SH-SY5Y (cell line): Measurements from ENCODE around the gene DLG2.

ENCODE experiments used
- GATA2 ChIP-seq: IDR thresholded peaks from 2 replicates; pipeline ENCODE4 v1.6.1; 2011; ENCODE audit warnings: mild to moderate bottlenecking, low read depth, low read length
- GATA3 ChIP-seq: IDR thresholded peaks from 2 replicates; pipeline ENCODE4 v1.6.1; 2011; ENCODE audit warnings: low read depth, mild to moderate bottlenecking, low read length, moderate library complexity

Gene DLG2

DNA sequence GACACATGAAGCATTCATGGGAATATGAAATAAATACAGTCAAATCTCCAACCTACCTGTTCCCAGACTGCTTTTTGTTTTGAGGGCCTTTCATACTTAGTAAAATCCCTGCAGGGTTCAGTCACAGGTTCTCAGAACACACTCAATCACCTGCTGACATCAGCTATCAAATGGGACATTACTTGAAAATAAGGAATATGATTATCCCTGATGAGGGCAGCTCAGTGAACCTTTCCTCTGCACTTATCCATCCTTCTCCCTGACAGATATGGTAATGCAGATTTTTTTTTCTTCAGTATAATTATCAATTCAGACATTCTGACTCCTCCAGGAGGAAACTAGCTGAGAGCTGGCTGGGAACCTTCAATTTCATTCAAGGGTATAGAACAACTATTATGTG is 1213.6 kb downstream of the DLG2 start:
- TF ChIP-seq GATA2 (no peak), GATA3 (no peak)

DNA sequence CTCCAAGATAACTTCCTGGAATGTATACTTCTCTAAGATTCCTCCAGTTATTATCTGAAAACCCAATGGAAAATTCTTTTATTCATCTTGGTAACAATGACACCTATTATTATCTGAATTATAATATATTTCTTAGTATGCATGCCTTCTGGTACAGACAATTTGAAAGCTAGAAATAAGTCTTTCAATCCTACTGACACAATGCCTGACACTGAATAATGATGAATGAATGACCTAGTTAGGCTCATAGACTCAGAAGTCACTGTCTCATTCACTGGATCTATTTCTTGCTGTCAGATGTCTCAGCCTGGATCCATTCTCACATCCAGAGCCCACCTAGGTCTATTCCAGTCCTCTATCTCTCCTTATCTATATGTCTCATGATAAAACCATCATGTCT is 1214.3 kb downstream of the DLG2 start:
- TF ChIP-seq GATA2 (no peak), GATA3 (no peak)

DNA sequence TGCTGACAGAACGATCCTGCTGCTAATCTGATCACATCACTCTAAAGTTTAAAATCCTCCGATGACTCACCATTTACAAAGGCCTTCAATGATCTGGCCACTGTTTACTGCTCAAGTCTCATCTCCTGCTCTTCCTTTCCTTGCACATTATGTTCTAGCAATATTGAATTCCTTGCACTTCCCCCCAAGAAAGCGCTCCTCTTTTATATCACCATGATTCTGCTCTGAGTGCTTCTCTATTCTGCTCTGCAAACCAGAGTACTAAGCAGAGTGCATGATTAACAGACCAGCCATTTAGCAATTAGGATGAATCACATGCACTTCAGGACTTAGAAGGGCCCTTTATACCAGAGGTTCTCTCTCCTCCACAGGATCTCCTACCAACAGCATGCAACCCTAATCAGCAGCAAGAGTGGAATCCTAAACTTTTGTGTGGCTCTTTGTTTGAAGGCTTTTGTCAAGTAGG is 1218.2 kb downstream of the DLG2 start:
- TF ChIP-seq GATA3, result no peak
- TF ChIP-seq GATA2, result no peak

DNA sequence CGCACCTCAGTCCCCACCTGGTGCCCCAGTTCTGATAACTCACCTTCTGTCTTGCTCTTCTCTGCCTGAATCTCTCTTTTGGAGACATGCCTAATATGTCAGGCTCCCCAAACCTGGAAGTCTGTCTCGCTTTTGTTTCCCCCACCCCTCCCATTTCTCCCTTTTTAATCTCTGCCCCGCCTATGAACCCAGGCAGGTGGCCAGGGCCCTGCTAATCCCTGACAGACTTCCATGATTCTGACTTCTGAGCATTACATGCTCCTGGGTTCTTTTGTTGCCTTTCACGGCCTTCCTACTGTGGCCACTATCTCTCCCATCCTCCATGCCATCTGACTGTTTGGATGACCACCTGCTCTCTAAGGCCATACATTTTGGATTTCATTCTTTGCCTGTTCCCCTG is 1220.1 kb downstream of the DLG2 start:
- no peak for TF ChIP-seq GATA2
- no peak for TF ChIP-seq GATA3

DNA sequence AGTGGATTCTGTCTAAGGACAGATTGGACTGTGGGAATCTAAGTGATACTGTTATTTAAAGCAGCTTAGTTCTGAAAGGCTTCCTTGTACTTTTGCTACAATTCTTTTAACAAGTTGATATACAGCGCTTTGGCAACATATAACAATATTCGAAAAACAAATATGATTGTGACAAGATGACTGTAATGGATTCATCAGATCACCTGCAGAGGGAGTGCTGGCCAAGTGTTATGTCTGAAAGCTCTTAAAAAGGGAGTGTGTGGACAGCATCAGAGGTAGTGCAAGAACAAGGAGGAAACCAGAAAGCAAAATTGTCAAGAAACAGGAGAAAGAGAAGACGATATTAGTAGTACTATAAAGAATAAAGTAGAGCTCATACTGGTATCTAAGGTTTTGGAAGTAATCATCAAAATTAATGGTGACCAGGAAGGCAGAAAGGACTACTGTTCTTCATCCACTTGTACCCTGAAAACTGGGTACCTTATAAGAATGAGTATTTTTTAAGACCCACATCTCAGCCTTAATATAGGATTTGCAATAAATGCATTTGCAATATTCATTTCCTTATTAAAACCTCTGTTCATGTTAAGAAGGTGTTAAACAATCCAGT is 1229.0 kb downstream of the DLG2 start:
- TF ChIP-seq GATA2, result no peak

DNA sequence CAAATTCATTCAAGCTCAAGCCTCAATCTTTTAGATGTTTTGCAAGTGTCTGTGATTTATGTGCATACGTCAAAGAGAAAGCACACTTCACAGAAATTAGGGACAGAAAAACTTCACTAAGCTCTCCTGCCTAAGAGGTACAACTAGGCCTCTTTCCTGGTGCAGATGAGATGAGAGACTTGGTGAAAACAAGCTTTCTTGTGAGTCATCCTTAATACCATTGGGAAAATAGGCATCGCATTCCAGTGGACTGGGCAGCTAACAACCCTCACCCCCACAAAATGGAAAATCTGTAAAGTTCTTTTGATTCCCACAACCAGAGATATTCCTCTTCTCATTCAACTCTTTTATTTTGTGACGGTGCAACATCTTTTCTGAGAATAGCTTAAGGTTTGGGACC is 1230.6 kb downstream of the DLG2 start:
- TF ChIP-seq GATA3 (no peak), GATA2 (no peak)

DNA sequence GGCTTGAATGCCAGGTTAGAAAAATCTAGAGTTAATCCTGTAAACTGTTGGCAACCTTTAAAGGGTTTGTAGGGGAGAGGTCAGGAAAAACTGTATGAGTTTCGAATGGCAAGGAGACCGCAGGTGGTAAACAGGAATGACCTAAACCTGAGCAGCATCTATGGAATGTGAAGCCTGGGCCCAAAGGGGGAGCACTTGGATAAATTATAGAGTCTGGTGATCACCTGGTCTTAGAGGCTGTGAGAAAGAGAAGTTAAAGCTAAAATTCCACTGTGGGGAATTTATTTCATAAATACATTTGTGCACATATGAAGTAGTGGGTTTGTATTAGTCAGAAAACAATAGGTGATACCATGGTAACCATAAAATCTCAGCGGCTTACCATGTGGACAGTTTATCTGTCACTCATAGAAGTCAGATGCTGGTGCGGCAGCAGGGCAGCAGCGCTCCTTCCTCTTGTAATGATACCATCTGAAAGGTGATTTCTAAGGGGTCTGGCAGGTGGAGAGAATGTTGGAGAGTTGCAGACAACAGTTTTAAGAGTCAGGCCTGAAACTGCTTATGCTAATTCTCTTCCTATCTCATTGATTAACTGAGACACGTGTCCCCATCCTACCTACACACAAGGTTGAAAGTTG is 1236.6 kb downstream of the DLG2 start:
- TF ChIP-seq GATA2, result no peak
- TF ChIP-seq GATA3, result no peak

DNA sequence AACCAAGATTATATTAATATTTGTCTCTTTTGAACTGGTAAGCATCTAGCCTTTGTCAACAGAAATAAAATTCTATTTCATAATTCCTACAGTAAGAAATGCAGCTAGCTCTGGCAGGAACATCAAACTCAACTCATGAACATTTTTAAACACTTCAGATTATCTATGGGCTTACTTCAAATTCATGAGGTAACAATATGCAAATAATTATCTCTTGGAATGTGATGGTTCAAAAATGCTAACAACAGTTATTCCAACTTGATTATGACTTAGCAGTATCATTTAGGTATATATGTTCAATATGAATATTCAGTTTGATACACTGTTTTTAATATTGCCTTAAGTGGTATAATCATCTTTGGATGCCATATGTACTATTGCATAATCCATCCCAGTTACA is 1237.4 kb downstream of the DLG2 start:
- no peak for TF ChIP-seq GATA2
- no peak for TF ChIP-seq GATA3

DNA sequence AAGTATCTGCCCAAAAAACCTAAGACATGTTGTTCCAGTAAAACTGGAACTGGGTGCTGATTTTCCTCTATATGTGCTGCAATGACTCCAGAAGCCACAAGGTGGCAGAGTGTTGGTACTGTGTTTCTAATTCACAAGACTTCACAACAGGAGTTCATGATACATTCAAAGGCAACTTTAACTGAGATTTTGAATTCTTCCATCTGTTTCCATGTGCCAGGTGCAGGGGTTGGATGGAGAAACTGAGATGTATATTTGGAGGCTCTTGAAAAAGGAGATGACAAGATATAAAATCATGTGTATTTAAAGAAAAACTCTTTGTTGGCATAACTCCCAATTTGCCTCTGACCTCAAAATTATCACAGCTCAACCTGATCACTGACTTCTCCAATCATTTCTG is 1242.4 kb downstream of the DLG2 start:
- no peak for TF ChIP-seq GATA2
- no peak for TF ChIP-seq GATA3

DNA sequence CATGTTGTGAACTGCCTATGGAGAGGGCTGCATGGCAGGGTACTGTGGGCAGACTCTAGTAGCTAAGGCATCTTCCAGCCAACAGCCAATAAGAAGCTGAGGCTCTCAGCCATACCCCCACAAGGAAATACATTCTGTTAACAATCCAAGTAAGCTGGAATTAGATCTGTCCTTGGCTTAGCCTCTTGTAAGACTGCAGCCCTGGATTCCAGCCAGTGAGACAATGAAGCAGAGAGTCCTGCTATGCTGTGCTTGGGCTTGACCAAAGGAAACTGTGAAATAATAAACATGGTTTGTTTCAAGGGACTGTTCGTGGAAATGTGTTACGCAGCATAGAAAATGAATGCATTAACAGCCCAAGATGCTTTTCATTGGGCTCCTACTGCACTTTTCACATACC is 1243.6 kb downstream of the DLG2 start:
- TF ChIP-seq GATA3 (no peak), GATA2 (no peak)

DNA sequence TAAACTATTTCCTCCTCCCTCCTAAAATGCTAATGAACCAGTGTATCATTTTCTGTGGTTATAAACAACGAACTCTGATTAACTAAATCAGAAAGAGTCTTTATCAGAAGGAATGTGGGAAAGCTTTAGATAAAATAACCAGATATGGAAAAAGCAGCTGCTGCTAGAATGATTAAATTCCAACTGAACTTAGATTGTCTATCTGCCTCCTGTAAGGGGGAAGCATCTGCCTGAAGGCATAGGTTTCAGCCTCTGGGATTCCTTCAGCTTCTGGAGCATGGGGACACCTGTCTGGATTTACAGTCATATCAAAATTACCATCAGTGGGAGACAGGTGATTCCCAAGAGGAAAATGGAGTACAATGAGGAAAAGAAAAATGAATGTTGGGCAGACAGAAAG is 1245.5 kb downstream of the DLG2 start:
- TF ChIP-seq GATA2 (peak; percentile 48), GATA3 (no peak)

DNA sequence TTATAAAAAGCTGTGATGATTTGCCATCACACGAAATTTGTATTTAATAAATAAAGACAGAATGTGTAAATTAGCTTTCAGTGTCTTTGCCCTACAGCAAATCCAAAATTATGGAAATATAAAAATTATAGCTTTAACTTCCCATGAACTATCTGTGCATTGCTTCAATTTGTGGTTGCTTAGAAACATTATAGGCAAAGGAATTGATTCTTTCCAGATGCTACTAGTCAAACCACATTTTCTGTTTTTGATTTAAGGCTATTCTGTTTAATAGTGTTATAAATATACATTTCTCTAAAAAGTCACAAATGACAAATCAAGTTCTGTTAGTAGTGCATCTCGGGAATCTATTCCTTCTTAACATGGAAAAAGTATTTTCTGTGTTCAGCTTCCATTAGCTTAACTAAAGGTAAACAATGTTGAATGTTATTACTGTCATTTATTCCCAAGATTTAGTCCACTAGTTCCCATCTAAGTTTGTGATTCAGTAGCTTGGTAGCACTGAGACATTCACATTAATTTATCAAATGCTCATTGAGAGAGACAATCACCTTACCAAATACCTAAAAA is 1254.7 kb downstream of the DLG2 start:
- no peak for TF ChIP-seq GATA2
- no peak for TF ChIP-seq GATA3

DNA sequence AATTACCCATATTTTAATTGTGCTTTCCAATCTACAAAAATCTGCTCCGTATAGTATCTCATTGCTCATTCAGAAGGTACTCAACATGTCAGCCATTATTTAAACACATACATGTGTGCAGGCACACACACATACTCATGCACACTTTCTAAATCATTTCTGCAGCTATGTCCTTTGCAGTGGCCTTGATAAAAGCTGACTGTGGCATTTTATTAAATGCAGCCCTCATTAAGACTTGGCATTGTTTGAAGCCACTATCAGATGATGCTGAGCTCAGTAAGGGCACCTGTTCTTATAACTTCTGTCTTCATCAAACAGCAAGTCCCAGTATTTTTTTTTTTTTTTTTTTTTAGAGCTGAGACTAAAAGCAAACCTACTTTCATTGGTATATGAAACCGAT is 1269.1 kb downstream of the DLG2 start:
- TF ChIP-seq GATA2, result no peak
- TF ChIP-seq GATA3, result no peak

DNA sequence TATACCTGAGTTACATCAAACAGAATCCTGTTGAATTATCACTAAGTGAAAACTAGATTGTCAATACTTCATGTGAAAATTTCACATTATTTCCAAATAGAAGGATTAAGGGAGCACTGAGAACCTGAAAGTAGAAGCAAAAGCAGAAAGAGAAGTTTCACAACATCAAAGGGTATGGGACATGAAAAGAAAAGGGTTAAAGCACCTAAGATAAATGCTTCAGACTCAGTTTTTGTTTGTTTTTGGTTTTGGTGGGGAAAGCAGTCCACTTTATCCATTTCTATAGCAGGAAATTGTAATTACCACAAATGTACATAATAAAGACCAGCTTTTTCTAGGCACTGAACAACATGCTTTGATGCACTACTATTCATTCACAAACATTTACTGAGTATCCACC is 1271.2 kb downstream of the DLG2 start:
- TF ChIP-seq GATA2, result no peak
- no peak for TF ChIP-seq GATA3

DNA sequence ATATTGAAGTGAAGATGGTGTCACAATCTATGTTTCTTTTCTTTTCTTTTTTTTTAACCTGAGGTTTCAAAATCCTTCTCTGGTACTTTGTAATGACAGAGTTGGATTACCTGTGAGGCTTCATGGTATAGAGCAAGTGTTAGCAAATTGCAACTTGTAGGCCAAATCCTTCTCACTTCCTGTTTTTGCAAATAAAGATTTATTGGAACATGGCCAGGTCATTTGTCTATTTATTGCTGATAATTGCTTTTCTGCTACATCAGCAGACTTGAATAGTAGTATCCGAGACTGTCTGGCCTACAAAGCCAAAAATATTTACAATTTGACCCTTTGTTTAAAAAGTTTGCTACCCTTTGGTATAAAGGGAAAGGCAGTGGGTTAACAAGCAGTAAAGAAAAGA is 1281.5 kb downstream of the DLG2 start:
- TF ChIP-seq GATA2, result no peak
- no peak for TF ChIP-seq GATA3
